Parathyroid adenoma (tissue), 2 donors: ENCODE measurements around the gene MAP1B.
"Not testable (repeated sequence)": the region's sequence is repeated elsewhere in the genome, so short reads cannot be mapped to it uniquely, and the experiment has no call there.

Experiments used
- H2AFZ ChIP-seq: fragments of 300-600 bp; sonication (generic); one replicate; pipeline ENCODE4 v1.7.0; 2017; ENCODE audit warnings: antibody characterized with exemption, mild to moderate bottlenecking
- H3K27ac ChIP-seq: fragments of 300-600 bp; sonication (generic); one replicate; pipeline ENCODE4 v1.7.0; 2017
- H3K27me3 ChIP-seq: fragments of 300-600 bp; sonication (generic); one replicate; pipeline ENCODE4 v1.7.0; 2017; ENCODE audit warnings: low read length; ENCODE audit not compliant: control insufficient read depth, insufficient read depth
- H3K36me3 ChIP-seq: fragments of 300-600 bp; sonication (generic); one replicate; pipeline ENCODE4 v1.7.0; 2017; ENCODE audit warnings: low read length; ENCODE audit not compliant: control insufficient read depth, insufficient read depth
- H3K4me1 ChIP-seq: fragments of 300-600 bp; sonication (generic); one replicate; pipeline ENCODE4 v1.7.0; 2017; ENCODE audit warnings: control low read depth
- H3K4me2 ChIP-seq: fragments of 300-600 bp; sonication (generic); one replicate; pipeline ENCODE4 v1.7.0; 2017; ENCODE audit warnings: low read length
- H3K4me3 ChIP-seq: fragments of 300-600 bp; sonication (generic); one replicate; pipeline ENCODE4 v1.7.0; 2017; ENCODE audit warnings: low read depth, low read length
- H3K79me2 ChIP-seq: fragments of 300-600 bp; sonication (generic); one replicate; pipeline ENCODE4 v1.7.0; 2017; ENCODE audit warnings: control low read depth
- H3K9ac ChIP-seq: fragments of 300-600 bp; sonication (generic); one replicate; pipeline ENCODE4 v1.7.0; 2017; ENCODE audit warnings: mild to moderate bottlenecking
- H3K9me3 ChIP-seq: fragments of 300-600 bp; sonication (generic); one replicate; pipeline ENCODE4 v1.7.0; 2017; ENCODE audit warnings: low read length; ENCODE audit not compliant: control insufficient read depth
- TF ChIP-seq, protein P1 (sequence below): fragments of 300-600 bp; sonication (generic); IDR thresholded peaks from one replicate; pipeline ENCODE4 v1.7.0; 2017; ENCODE audit warnings: antibody characterized with exemption, mild to moderate bottlenecking
- donor health status: primary hyperparathyroidism.

Gene MAP1B

DNA sequence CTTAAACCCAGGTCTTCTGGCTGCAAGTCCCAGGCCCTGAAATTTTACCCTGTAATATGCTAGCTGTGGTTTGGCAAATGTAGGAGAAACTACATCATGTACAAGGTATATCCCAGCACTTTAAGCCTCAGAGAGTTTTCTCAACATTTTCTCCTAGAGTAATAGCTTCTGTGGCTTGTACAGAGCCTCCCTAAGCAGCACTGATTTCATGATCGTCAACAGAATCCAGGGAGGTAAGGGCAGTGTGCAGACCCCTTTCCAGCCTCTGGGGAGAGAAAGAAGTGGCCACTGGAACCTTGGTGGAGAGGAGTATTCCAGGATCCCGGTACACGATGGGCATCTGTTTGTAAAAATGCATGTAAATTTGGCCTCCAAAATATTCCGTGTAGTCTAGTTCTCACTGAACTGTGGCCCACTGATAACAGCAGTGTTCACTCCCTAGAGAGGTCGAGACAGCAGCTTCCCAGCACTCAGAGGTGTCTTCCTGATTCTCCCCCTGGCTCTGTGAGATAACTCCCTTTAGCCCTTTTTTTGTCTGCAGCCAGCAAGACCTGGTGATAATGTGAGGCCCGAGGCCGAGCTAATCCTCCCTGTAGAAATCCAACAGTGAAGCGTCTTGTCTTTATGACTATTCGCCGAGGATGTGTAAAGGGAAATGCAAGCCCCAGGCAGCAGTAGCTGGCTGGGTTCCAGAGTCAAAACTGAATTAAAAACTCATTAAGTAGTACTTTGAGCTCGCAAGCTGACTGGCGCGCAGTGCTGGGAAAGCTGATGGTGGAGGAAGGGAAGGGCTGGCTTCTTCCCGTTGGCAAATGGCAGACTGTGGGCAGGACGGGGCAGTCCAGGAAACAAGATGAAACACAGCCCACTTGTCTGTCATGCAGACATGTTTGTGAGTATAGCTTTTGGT, 59.0 kb downstream of the MAP1B start:
- H3K9me3 ChIP-seq: no peaks in the 10 kb centered on the region
- H2AFZ ChIP-seq: no peak overlapping the region
- H3K27me3 ChIP-seq: no peaks in the 10 kb centered on the region
- H3K9ac ChIP-seq: no peak overlapping the region
- H3K36me3 ChIP-seq: no peaks in the 10 kb centered on the region
- no peaks in the 10 kb centered on the region for H3K4me1 ChIP-seq
- no peak overlapping the region for H3K27ac ChIP-seq
- TF ChIP-seq, protein P1, sequence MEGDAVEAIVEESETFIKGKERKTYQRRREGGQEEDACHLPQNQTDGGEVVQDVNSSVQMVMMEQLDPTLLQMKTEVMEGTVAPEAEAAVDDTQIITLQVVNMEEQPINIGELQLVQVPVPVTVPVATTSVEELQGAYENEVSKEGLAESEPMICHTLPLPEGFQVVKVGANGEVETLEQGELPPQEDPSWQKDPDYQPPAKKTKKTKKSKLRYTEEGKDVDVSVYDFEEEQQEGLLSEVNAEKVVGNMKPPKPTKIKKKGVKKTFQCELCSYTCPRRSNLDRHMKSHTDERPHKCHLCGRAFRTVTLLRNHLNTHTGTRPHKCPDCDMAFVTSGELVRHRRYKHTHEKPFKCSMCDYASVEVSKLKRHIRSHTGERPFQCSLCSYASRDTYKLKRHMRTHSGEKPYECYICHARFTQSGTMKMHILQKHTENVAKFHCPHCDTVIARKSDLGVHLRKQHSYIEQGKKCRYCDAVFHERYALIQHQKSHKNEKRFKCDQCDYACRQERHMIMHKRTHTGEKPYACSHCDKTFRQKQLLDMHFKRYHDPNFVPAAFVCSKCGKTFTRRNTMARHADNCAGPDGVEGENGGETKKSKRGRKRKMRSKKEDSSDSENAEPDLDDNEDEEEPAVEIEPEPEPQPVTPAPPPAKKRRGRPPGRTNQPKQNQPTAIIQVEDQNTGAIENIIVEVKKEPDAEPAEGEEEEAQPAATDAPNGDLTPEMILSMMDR: no peak
- no peaks in the 10 kb centered on the region for H3K79me2 ChIP-seq
- H3K4me2 ChIP-seq: no peak overlapping the region
- H3K4me3 ChIP-seq: no peak overlapping the region

DNA sequence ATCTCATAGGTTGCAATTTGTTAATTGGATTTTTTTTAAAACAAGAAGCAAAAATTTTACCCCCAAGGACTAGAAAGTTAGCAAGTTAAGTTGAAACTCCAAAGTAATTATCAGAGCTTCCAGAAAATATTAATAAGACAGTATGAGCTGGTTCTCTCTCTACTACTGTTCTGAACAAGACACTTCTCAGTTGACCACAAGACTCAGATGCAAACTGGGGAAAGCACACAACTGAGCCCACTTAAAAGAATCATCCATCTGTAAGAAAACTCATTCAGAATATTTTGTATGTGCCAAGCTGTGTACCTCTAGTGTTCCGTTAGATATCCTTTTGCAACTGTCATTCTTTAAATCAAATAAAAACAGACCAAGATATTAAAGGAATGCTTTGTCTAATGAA, 60.0 kb downstream of the MAP1B start:
- no peak overlapping the region for H3K4me2 ChIP-seq
- no peaks in the 10 kb centered on the region for H3K79me2 ChIP-seq
- H3K4me3 ChIP-seq: no peak overlapping the region
- H3K9ac ChIP-seq: no peak overlapping the region
- no peaks in the 10 kb centered on the region for H3K36me3 ChIP-seq
- no peaks in the 10 kb centered on the region for H3K27me3 ChIP-seq
- TF ChIP-seq, protein P1: no peak
- H2AFZ ChIP-seq: no peak overlapping the region
- H3K27ac ChIP-seq: no peak overlapping the region
- H3K9me3 ChIP-seq: no peaks in the 10 kb centered on the region
- H3K4me1 ChIP-seq: no peaks in the 10 kb centered on the region

DNA sequence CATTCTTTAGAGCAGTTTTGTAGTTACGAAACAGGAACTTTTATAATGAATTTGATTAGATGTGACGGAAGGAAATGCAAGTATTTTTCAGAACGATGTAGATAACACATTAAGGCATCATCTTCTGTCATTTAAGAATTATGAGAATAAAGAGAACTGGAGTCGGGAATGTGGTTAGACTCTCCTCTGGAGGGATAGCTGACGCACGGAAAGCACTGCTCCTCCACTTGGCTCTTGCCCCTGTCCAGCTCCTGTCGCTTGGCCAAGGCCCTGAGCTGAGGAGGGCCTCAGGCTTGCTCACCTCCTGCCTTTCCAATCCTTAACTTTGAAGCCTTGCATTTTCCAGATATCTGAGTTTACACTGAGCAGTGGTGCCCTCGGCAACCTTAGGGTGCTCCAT, 60.5 kb downstream of the MAP1B start:
- Histone ChIP-seq H3K27ac (no peak overlapping the region), H3K9ac (no peak overlapping the region), H3K4me2 (no peak overlapping the region), H3K79me2 (no peaks in the 10 kb centered on the region), H3K27me3 (no peaks in the 10 kb centered on the region), H3K4me1 (no peaks in the 10 kb centered on the region), H3K36me3 (no peaks in the 10 kb centered on the region), H3K4me3 (no peak overlapping the region), H3K9me3 (no peaks in the 10 kb centered on the region), H2AFZ (no peak overlapping the region)
- TF ChIP-seq, protein P1: no peak

DNA sequence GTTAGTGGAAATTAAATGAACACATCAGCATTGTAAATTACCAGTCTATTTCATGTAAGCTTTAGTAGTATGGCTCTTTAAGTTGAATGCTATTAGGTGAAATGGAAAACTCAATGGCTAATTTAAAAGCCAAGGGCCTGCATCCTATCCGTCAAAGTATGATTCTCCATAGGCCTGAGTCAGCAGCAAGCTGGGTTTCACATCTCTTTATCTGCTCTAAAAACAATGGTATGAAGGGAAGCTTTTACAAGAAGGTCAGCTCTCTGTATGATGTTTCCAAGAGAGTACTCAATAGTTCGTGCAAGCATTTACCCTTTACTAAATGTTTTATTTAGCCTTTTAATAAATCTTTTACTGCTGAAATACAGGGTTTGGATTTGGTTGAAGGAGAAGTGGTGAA, 62.8 kb downstream of the MAP1B start:
- Histone ChIP-seq H3K4me2 (no peak overlapping the region), H3K9me3 (no peaks in the 10 kb centered on the region), H3K27ac (no peak overlapping the region), H3K27me3 (no peaks in the 10 kb centered on the region), H3K9ac (no peak overlapping the region), H3K36me3 (no peaks in the 10 kb centered on the region), H3K4me1 (no peaks in the 10 kb centered on the region), H3K4me3 (no peak overlapping the region), H3K79me2 (no peaks in the 10 kb centered on the region), H2AFZ (no peak overlapping the region)
- TF ChIP-seq, protein P1: no peak

DNA sequence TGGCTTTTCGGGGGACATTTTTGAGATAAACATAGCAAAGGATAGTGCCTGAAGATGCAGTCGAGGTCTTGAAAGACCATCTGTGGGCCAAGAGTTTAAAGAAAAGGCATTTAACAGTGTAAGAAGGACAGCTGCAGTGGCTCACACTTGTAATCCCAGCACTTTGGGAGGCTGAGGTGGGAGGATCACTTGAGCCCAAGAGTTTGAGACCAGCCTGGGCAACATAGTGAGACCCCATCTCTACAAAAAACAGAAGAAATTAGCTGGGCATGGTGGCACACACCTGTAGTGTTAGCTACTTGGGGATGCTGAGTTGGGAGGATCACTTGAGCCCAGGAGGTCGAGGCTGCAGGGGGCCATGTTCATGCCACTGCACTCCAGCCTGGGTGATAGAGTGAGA, 63.9 kb downstream of the MAP1B start:
- not testable (repeated sequence) for H3K4me1 ChIP-seq, H3K36me3 ChIP-seq, H3K27ac ChIP-seq, H2AFZ ChIP-seq, H3K27me3 ChIP-seq, H3K4me3 ChIP-seq, H3K4me2 ChIP-seq, H3K9me3 ChIP-seq, H3K9ac ChIP-seq, H3K79me2 ChIP-seq
